Esophagus squamous epithelium (tissue), 5 donors: ENCODE data around the gene SPINDOC. TPM values are rescaled to one million over a fixed set of nuclear protein-coding genes. Genes with fewer than 3 reads are reported as not detected.

Experiments used
- DNase-seq: peaks from one replicate; lab custom pipeline; 2025; lab: John Stamatoyannopoulos, UW
- H3K27ac ChIP-seq, 4 donors: fragments of 200-600 bp; sonication (generic); one replicate each; pipeline ENCODE4 v1.5.1; 2016 to 2019; ENCODE audit warnings: mild to moderate bottlenecking in 1 of 4
- H3K27me3 ChIP-seq, 4 donors: fragments of 200-600 bp; sonication (generic); 1 replicate in 3 of 4; 2 replicates in 1 of 4; pipeline versions ENCODE4 v1.5.1 to v1.6.0; 2017 to 2021; ENCODE audit warnings: antibody characterized with exemption in 1 of 4
- H3K36me3 ChIP-seq, 3 donors: fragments of 200-600 bp; sonication (generic); one replicate each; pipeline ENCODE4 v1.5.1; 2016 to 2019
- H3K4me1 ChIP-seq, 3 donors: fragments of 200-600 bp; sonication (generic); one replicate each; pipeline ENCODE4 v1.5.1; 2017 to 2019
- H3K4me3 ChIP-seq, 4 donors: fragments of 200-600 bp; sonication (generic); 1 replicate in 3 of 4; 2 replicates in 1 of 4; pipeline ENCODE4 v1.5.1; 2016 to 2019; ENCODE audit warnings: mild to moderate bottlenecking in 2 of 4, moderate library complexity in 1 of 4
- H3K9me3 ChIP-seq, 3 donors: fragments of 200-600 bp; sonication (generic); one replicate each; pipeline ENCODE4 v1.5.1; 2016 to 2019
- POLR2A ChIP-seq, 4 donors: fragments of 450-650 bp; IDR thresholded peaks; one replicate each; pipeline ENCODE4 v1.6.1; 2017; ENCODE audit warnings: antibody characterized with exemption in 4 of 4, mild to moderate bottlenecking in 4 of 4, moderate library complexity in 3 of 4
- WGBS, 2 donors: methylation state at CpG; one replicate each; pipeline ENCODE4 v1.1.5; 2018; 5-methylcytosine and 5-hydroxymethylcytosine counted together
- intact Hi-C: fragments of 100-400 bp; cut with DNase I; formaldehyde crosslinking; loops from one replicate; pipeline ENCODE4 v1.15.0; 2022
- total RNA-seq, 4 donors: library from RNA; depleted of rRNA; stranded (reverse); fragments of >200 nt; gene quantifications; one replicate each; pipeline ENCODE4 v1.1.0, GENCODE V29; 2016
- TF ChIP-seq, protein P1 (sequence below), 6 experiments: fragments of 450-650 bp in 4 of 6; fragments of 200-600 bp in 2 of 6; sonication (generic) in 2 of 6; IDR thresholded peaks; one replicate each; pipeline ENCODE4 v1.5.1; 2016 to 2019; ENCODE audit warnings: antibody characterized with exemption in 6 of 6, mild to moderate bottlenecking in 4 of 6, moderate library complexity in 4 of 6
- donor health status: DM: yes; HTN: yes; CAD: no.

The SPINDOC gene
- total RNA-seq, 4 donors from 2014 or later: 3.4 to 8.8 (median 6.1) TPM

DNA sequence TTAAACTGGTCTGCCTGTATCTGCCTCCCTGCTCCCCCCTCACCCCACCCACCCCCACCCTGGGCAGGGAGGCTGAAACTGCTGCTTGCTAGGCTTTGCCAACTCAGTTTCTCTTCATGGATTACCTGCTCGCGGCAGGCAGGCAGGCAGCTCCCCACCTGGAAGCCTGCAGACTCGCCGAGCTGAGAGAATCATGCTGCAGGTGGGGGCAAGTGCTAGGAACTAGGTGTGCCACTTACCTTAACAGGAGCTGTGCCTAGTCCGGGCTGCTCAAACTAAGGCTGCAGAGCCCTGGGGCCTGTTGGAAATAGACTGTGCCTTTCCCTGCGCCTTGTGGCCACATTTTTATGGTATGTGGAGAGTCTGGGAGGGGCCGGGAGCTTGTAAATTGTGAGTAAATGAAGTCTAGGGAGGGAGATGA, 55.9 kb downstream of the SPINDOC start:
- peak in 1 of 4 donors; percentile 9 for TF ChIP-seq POLR2A (IDR thresholded peaks at IDR 0.05)
- TF ChIP-seq, protein P1, sequence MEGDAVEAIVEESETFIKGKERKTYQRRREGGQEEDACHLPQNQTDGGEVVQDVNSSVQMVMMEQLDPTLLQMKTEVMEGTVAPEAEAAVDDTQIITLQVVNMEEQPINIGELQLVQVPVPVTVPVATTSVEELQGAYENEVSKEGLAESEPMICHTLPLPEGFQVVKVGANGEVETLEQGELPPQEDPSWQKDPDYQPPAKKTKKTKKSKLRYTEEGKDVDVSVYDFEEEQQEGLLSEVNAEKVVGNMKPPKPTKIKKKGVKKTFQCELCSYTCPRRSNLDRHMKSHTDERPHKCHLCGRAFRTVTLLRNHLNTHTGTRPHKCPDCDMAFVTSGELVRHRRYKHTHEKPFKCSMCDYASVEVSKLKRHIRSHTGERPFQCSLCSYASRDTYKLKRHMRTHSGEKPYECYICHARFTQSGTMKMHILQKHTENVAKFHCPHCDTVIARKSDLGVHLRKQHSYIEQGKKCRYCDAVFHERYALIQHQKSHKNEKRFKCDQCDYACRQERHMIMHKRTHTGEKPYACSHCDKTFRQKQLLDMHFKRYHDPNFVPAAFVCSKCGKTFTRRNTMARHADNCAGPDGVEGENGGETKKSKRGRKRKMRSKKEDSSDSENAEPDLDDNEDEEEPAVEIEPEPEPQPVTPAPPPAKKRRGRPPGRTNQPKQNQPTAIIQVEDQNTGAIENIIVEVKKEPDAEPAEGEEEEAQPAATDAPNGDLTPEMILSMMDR (IDR thresholded peaks at IDR 0.05): peak in 1 of 6 experiments; percentile 15
- intact Hi-C loops: no loop called here
- H3K27me3 ChIP-seq: no peaks in the 10 kb centered on the region
- no peaks in the 10 kb centered on the region for H3K36me3 ChIP-seq
- no peak for DNase-seq
- H3K4me3 ChIP-seq: peak overlapping the region in 2 of 4 donors; percentile 3 to 31
- peak overlapping the region; percentile 62 to 90 (median 83) for H3K27ac ChIP-seq
- peaks cover 75 to 95% (median 85%) of the 10 kb centered on the region in 3 donors for H3K4me1 ChIP-seq
- WGBS, 2 donors: 51 to 55% methylated on average over 3 to 4 of the region's 7 CpGs
- no peaks in the 10 kb centered on the region for H3K9me3 ChIP-seq

DNA sequence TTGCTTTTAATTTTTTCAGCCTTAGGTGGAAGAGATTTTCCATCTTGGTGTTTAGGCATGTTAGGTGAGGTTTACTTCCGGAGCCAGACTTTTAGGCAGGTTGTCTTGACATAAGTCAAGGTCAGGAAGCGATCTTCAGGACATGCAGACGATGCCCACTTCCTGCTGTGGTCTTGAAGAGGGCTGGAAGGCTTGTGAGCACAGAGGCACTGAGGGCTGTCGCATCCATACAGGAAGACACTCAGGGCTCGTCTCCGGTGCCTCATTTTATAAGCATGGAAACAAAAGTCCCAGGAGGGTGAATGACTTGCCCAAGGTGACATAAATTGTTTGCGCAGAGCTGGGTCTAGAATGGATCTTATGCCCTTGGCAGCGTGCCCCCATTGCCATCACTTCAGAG, 56.4 kb downstream of the SPINDOC start:
- no peak for TF ChIP-seq POLR2A (IDR thresholded peaks at IDR 0.05)
- TF ChIP-seq, protein P1 (IDR thresholded peaks at IDR 0.05): no peak
- WGBS, 2 donors: 20 to 55% methylated on average over 2 to 8 of the region's 8 CpGs
- Histone ChIP-seq H3K4me3 (peak overlapping the region in 2 of 4 donors; percentile 3 to 31), H3K9me3 (no peaks in the 10 kb centered on the region), H3K4me1 (peaks cover 80 to 100% (median 87%) of the 10 kb centered on the region in 3 donors), H3K36me3 (no peaks in the 10 kb centered on the region), H3K27ac (peak overlapping the region; percentile 62 to 90 (median 83)), H3K27me3 (no peaks in the 10 kb centered on the region)
- intact Hi-C loops: no loop called here
- DNase-seq: no peak

DNA sequence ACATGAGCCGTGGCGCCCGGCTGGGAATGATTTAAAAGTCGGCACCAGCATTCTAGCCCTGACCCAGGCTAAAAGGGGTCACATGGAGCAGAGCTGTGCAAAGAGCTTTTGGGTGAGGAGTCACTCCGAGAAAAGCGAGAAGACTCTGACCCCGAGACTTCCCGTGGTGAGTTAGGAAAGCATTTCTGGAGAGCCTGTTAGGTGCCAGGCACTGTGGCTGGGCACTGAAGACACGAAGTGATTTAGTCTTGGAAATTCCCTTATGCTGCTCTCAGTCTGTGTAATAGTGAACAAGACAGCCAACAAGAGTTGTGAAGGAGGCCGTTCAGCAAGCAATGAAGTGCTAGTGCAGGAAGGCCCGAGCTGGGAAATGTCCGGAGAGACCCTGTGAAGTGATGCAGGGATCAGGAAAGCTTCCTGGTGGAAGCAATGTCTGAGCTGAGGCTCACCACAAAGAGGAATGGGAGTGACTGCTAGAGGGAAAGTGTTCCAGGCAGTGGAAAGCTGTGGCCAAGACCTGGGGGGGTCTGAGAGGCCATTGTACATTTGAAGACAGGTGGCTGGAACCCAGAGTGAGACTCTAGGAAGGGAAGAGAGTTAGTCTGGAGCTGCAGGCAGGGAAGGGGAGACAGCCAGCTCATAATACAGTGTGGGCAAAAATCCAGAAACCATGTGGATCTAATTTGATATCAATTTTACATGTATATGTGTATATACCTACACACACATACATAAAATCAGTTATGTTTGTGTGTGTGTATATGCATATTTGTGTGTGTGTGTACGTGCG, 57.3 kb downstream of the SPINDOC start:
- no peaks in the 10 kb centered on the region for H3K9me3 ChIP-seq
- peaks cover 0 to 5% (median 0%) of the 10 kb centered on the region in 3 donors for H3K36me3 ChIP-seq
- H3K4me3 ChIP-seq: peak overlapping the region in 1 of 4 donors; percentile 1
- H3K27me3 ChIP-seq: no peaks in the 10 kb centered on the region
- H3K27ac ChIP-seq: peak overlapping the region; percentile 62 to 90 (median 83)
- 43 to 45% methylated on average over 13 to 14 of the region's 14 CpGs for WGBS, 2 donors
- no peak for TF ChIP-seq POLR2A (IDR thresholded peaks at IDR 0.05)
- TF ChIP-seq, protein P1 (IDR thresholded peaks at IDR 0.05): no peak
- H3K4me1 ChIP-seq: peaks cover 73 to 100% (median 88%) of the 10 kb centered on the region in 3 donors
- intact Hi-C loops: no loop called here
- no peak for DNase-seq

DNA sequence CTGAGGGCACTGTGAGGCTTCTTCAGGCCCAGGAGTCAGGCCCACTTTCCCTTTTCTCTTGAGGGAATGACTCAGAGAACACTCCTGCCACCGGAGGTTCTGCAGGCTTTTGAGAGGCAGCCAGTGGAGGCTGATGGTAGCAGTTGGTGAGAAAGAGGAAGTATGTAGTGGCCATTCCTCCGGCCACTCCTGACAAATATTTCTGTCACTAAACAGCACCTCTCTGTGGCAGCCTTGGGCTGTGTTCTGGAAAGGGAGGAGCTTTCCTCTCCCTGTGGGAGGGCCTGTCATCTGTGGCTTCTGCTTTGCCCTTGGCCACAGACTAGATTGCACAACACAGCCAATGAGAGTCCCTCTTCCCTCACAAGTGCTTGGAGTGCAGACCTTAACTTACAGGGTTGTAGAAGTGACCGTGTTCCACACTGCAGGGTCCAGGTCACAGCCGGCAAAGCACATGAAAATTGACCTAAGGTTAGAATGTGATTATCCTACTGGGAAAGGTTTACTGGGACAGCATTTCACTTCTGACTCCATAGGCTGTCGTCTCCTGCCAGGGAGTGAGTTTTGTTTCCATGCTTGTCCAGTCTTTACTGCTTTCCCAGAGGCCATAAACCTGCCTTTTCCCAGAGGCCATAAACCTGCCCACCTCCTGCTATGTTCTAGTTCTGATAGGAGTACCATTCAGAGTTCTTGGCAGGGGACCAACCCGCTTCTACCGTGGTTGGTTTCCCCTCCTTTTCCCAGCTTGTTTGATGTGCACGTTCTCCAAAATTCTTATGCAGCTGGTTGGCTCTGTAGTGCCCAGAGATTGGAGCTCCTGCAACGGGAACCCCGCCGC, 58.9 kb downstream of the SPINDOC start:
- Histone ChIP-seq H3K27me3 (no peaks in the 10 kb centered on the region), H3K4me3 (peak overlapping the region in 3 of 4 donors; percentile 2 to 17 (median 9)), H3K4me1 (peaks cover 66 to 89% (median 73%) of the 10 kb centered on the region in 3 donors), H3K36me3 (peaks cover 0 to 8% (median 0%) of the 10 kb centered on the region in 3 donors), H3K9me3 (no peaks in the 10 kb centered on the region), H3K27ac (peak overlapping the region; percentile 69 to 90 (median 72))
- no peak for DNase-seq
- intact Hi-C loops: no loop called here
- TF ChIP-seq POLR2A (IDR thresholded peaks at IDR 0.05): no peak
- TF ChIP-seq, protein P1 (IDR thresholded peaks at IDR 0.05): peak; percentile 22 to 70 (median 38)
- WGBS, 2 donors: 7 to 8% methylated on average over 10 of the region's 11 CpGs
